Parathyroid adenoma (tissue), 2 donors: ENCODE data around the gene SLC9A8.

Experiments
- H2AFZ ChIP-seq: fragments of 300-600 bp; sonication (generic); one replicate; pipeline ENCODE4 v1.7.0; 2017; ENCODE audit warnings: antibody characterized with exemption, mild to moderate bottlenecking
- H3K27ac ChIP-seq: fragments of 300-600 bp; sonication (generic); one replicate; pipeline ENCODE4 v1.7.0; 2017
- H3K27me3 ChIP-seq: fragments of 300-600 bp; sonication (generic); one replicate; pipeline ENCODE4 v1.7.0; 2017; ENCODE audit warnings: low read length; ENCODE audit not compliant: control insufficient read depth, insufficient read depth
- H3K36me3 ChIP-seq: fragments of 300-600 bp; sonication (generic); one replicate; pipeline ENCODE4 v1.7.0; 2017; ENCODE audit warnings: low read length; ENCODE audit not compliant: control insufficient read depth, insufficient read depth
- H3K4me1 ChIP-seq: fragments of 300-600 bp; sonication (generic); one replicate; pipeline ENCODE4 v1.7.0; 2017; ENCODE audit warnings: control low read depth
- H3K4me2 ChIP-seq: fragments of 300-600 bp; sonication (generic); one replicate; pipeline ENCODE4 v1.7.0; 2017; ENCODE audit warnings: low read length
- H3K4me3 ChIP-seq: fragments of 300-600 bp; sonication (generic); one replicate; pipeline ENCODE4 v1.7.0; 2017; ENCODE audit warnings: low read depth, low read length
- H3K79me2 ChIP-seq: fragments of 300-600 bp; sonication (generic); one replicate; pipeline ENCODE4 v1.7.0; 2017; ENCODE audit warnings: control low read depth
- H3K9ac ChIP-seq: fragments of 300-600 bp; sonication (generic); one replicate; pipeline ENCODE4 v1.7.0; 2017; ENCODE audit warnings: mild to moderate bottlenecking
- H3K9me3 ChIP-seq: fragments of 300-600 bp; sonication (generic); one replicate; pipeline ENCODE4 v1.7.0; 2017; ENCODE audit warnings: low read length; ENCODE audit not compliant: control insufficient read depth
- TF ChIP-seq, protein P1 (sequence below): fragments of 300-600 bp; sonication (generic); IDR thresholded peaks from one replicate; pipeline ENCODE4 v1.7.0; 2017; ENCODE audit warnings: antibody characterized with exemption, mild to moderate bottlenecking
- donor health status: primary hyperparathyroidism.

Gene SLC9A8

DNA sequence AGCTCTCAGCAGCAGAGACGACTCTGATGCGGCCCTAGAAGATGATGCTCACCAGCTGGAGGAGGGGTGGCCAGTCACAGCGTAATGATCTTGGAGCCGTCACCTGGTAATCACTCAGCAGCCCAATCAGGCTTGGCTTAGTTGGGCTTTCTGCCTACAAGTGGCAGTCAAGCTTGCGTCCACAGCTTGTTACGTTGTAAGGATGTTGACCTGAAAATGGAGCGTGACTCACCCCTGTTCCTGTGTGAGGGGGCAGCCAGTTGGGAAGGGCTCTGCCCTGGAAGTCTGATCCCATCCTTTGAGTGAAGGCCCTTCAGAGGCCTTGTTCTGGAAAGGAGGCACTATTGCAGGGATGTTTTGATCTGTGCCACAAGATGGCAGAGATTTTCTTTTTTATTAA, 52.9 kb downstream of the SLC9A8 start:
- no peak overlapping the region for H3K4me3 ChIP-seq
- no peaks in the 10 kb centered on the region for H3K27me3 ChIP-seq
- TF ChIP-seq, protein P1, sequence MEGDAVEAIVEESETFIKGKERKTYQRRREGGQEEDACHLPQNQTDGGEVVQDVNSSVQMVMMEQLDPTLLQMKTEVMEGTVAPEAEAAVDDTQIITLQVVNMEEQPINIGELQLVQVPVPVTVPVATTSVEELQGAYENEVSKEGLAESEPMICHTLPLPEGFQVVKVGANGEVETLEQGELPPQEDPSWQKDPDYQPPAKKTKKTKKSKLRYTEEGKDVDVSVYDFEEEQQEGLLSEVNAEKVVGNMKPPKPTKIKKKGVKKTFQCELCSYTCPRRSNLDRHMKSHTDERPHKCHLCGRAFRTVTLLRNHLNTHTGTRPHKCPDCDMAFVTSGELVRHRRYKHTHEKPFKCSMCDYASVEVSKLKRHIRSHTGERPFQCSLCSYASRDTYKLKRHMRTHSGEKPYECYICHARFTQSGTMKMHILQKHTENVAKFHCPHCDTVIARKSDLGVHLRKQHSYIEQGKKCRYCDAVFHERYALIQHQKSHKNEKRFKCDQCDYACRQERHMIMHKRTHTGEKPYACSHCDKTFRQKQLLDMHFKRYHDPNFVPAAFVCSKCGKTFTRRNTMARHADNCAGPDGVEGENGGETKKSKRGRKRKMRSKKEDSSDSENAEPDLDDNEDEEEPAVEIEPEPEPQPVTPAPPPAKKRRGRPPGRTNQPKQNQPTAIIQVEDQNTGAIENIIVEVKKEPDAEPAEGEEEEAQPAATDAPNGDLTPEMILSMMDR: no peak
- no peaks in the 10 kb centered on the region for H3K9me3 ChIP-seq
- no peak overlapping the region for H3K9ac ChIP-seq
- no peaks in the 10 kb centered on the region for H3K4me1 ChIP-seq
- no peak overlapping the region for H2AFZ ChIP-seq
- no peak overlapping the region for H3K4me2 ChIP-seq
- no peaks in the 10 kb centered on the region for H3K79me2 ChIP-seq
- H3K36me3 ChIP-seq: no peaks in the 10 kb centered on the region
- H3K27ac ChIP-seq: no peak overlapping the region

DNA sequence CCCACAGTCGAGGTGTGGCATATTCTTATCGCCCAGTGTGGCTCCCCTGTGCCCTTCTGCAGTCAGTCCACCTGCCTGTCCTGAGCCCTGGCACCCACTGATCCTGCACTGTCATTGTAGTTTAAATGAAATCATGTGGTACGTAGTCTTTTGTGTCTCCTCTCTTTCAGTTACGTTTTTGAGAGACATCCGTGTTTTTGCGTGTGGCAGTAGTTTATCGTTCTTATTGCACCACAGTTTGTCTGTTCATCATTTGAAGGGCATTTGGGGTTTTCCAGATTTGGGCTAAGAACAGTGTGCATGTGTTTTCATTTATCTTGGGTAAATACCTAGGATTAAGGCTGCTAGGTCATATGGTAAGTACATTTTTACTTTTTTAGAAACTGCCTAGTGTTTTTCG, 53.4 kb downstream of the SLC9A8 start:
- no peaks in the 10 kb centered on the region for H3K36me3 ChIP-seq
- H3K4me3 ChIP-seq: no peak overlapping the region
- no peaks in the 10 kb centered on the region for H3K27me3 ChIP-seq
- no peak overlapping the region for H3K9ac ChIP-seq
- H2AFZ ChIP-seq: no peak overlapping the region
- peaks cover 1% of the 10 kb centered on the region for H3K4me1 ChIP-seq
- no peaks in the 10 kb centered on the region for H3K79me2 ChIP-seq
- H3K27ac ChIP-seq: no peak overlapping the region
- no peaks in the 10 kb centered on the region for H3K9me3 ChIP-seq
- TF ChIP-seq, protein P1: no peak
- H3K4me2 ChIP-seq: no peak overlapping the region

DNA sequence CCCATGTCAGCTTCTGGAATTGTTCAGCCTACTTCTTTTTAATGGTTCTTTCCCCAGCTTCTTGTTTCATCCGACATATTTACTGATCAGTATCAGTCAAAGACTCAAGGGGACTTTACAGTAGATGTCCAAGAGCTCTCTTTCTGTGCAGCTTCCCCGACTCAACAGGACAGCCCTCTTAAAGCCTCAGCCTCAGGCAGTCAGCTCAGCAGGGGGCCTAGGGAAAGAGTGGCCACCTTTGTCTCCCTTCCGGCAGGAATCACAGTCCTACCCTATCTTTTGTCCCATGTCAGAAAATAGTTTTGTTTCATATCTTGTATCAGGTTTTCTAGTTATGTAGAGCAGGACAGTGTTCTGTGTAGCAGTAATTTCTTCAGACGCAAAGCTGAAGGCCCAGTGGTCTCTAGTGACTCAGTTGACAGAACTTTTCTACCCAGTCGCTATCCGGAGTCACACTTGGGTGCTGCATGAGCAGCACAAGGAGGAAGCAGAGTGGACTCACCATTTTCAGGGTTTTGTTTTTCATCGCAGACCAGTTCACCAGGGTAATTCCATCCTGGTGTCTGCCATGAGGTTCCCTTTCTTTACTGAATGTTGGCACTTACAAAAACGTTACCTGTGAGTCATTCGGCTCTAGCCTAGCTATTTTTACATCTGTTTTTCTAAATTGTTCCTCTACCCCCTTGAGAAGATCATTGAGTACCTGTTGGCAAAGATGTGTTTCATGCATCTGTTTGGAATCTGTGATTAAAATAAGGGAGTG, 55.0 kb downstream of the SLC9A8 start:
- Histone ChIP-seq H2AFZ (no peak overlapping the region), H3K4me1 (peaks cover 12% of the 10 kb centered on the region), H3K4me2 (no peak overlapping the region), H3K27ac (no peak overlapping the region), H3K36me3 (no peaks in the 10 kb centered on the region), H3K79me2 (no peaks in the 10 kb centered on the region), H3K4me3 (no peak overlapping the region), H3K27me3 (no peaks in the 10 kb centered on the region), H3K9me3 (no peaks in the 10 kb centered on the region), H3K9ac (no peak overlapping the region)
- TF ChIP-seq, protein P1: no peak

DNA sequence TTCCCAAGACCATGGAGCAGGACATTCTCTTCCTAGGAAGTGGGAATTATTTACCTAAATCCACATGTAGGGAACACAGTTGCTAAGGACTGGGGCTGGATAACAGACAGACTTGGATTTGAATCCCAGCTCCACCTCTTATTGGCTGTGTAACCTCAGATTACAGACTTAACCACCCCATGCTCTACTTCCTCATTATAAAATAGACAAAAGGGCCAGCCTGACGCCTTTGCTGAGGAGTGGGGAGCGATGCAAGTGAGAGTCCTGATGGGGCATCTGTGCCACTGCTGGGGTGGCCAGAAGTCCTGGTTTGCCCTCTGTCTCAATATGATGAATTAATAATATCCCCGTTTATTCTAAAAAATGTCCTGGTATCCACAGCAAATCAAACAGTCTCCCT, 55.9 kb downstream of the SLC9A8 start:
- Histone ChIP-seq H2AFZ (no peak overlapping the region), H3K79me2 (no peaks in the 10 kb centered on the region), H3K4me1 (peaks cover 12% of the 10 kb centered on the region), H3K27ac (no peak overlapping the region), H3K4me2 (no peak overlapping the region), H3K9me3 (no peaks in the 10 kb centered on the region), H3K36me3 (no peaks in the 10 kb centered on the region), H3K27me3 (no peaks in the 10 kb centered on the region), H3K9ac (no peak overlapping the region), H3K4me3 (no peak overlapping the region)
- TF ChIP-seq, protein P1: no peak

DNA sequence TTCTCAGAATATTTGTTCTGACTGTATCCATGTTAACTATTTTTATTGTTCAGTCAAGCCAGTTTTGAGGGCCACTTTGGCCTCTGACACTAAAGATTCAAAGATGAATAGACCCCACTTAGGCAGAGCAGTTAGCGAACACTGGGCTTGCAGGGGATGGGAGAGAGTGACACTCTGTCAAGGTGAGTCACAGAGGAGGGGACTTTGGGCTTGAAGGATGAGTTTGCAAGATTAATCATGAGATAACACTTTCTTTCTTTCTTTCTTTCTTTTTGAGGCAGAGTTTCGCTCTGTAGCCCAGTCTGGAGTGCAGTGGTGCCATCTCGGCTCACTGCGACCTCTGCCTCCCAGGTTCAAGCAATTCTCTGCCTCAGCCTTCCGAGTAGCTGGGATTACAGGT, 56.3 kb downstream of the SLC9A8 start:
- Histone ChIP-seq H3K36me3 (no peaks in the 10 kb centered on the region), H3K9me3 (no peaks in the 10 kb centered on the region), H3K9ac (no peak overlapping the region), H3K4me3 (no peak overlapping the region), H2AFZ (no peak overlapping the region), H3K4me1 (peaks cover 12% of the 10 kb centered on the region), H3K27me3 (no peaks in the 10 kb centered on the region), H3K27ac (no peak overlapping the region), H3K4me2 (no peak overlapping the region), H3K79me2 (no peaks in the 10 kb centered on the region)
- TF ChIP-seq, protein P1: no peak
